SK-N-SH (cell line): ENCODE results near the gene CALN1. TPM values are rescaled to one million over a fixed set of nuclear protein-coding genes. Genes with fewer than 3 reads are reported as not detected.

Experiments used
- CTCF ChIA-PET: fragments of 300-600, 350-600 bp; formaldehyde crosslinking; extraction: SDS; loops from one replicate; lab custom pipeline; 2021; lab: Yijun Ruan, JAX
- POLR2A ChIA-PET: fragments of 350-600 bp; sonication (Branson Sonifier 250); formaldehyde crosslinking; extraction: SDS; loops from one replicate; lab custom pipeline; 2020; ENCODE audit warnings: antibody characterized with exemption, inconsistent platforms; lab: Yijun Ruan, JAX
- DNase-seq: peaks from one replicate; pipeline ENCODE4 v3.0.0; 2012
- H2AFZ ChIP-seq: fragments of 200-600 bp; sonication (generic); 2 replicates; pipeline ENCODE4 v1.8.1; 2016; ENCODE audit warnings: antibody characterized with exemption, mild to moderate bottlenecking, low read depth
- H3F3A ChIP-seq: fragments of 200-600 bp; sonication (generic); replicated peaks from 2 replicates; pipeline ENCODE3; 2016; ENCODE audit warnings: antibody characterized with exemption, mild to moderate bottlenecking; ENCODE audit not compliant: insufficient read depth
- H3K27ac ChIP-seq, 2 experiments: fragments of 200-500 bp in 1 of 2; fragments of 200-600 bp in 1 of 2; sonication (Bioruptor generic) in 1 of 2; sonication (generic), shearing (Covaris generic) in 1 of 2; 2 replicates each; pipeline versions ENCODE4 v1.5.1 to v1.6.1; 2014 to 2016; ENCODE audit warnings: low read depth in 2 of 2, inconsistent platforms in 1 of 2, low read length in 1 of 2, mild to moderate bottlenecking in 1 of 2, mixed read lengths in 1 of 2
- H3K27me3 ChIP-seq: fragments of 200-600 bp; sonication (generic), shearing (Covaris generic); 2 replicates; pipeline ENCODE4 v1.6.1; 2016; ENCODE audit warnings: mixed run types; ENCODE audit not compliant: insufficient read depth
- H3K36me3 ChIP-seq, 2 experiments: fragments of 200-500 bp in 1 of 2; fragments of 200-600 bp in 1 of 2; sonication (Bioruptor generic) in 1 of 2; sonication (generic) in 1 of 2; replicated peaks in 1 of 2; 2 replicates each; pipeline versions ENCODE3 to v1.5.1; 2014 to 2016; ENCODE audit warnings: low read length in 1 of 2, mild to moderate bottlenecking in 1 of 2; ENCODE audit not compliant: insufficient read depth in 2 of 2, control insufficient read depth in 1 of 2
- H3K4me1 ChIP-seq, 2 experiments: fragments of 200-500 bp in 1 of 2; fragments of 200-600 bp in 1 of 2; sonication (Bioruptor generic) in 1 of 2; sonication (generic), shearing (Covaris generic) in 1 of 2; 2 replicates each; pipeline versions ENCODE4 v1.5.1 to v1.6.1; 2014 to 2016; ENCODE audit warnings: low read depth in 1 of 2, low read length in 1 of 2, mixed run types in 1 of 2; ENCODE audit not compliant: insufficient read depth in 2 of 2, control insufficient read depth in 1 of 2
- H3K4me2 ChIP-seq: fragments of 200-600 bp; sonication (generic), shearing (Covaris generic); 2 replicates; pipeline ENCODE4 v1.6.1; 2017; ENCODE audit warnings: mixed run types
- H3K4me3 ChIP-seq, 2 experiments: fragments of 200-500 bp in 1 of 2; fragments of 200-600 bp in 1 of 2; sonication (Bioruptor generic) in 1 of 2; sonication (generic), shearing (Covaris generic) in 1 of 2; 2 replicates each; pipeline versions ENCODE4 v1.5.1 to v1.8.1; 2014 to 2016; ENCODE audit warnings: low read depth in 2 of 2, inconsistent platforms in 1 of 2, low read length in 1 of 2, mild to moderate bottlenecking in 1 of 2, mixed read lengths in 1 of 2, moderate library complexity in 1 of 2
- H3K79me2 ChIP-seq: fragments of 200-600 bp; sonication (generic); 2 replicates; pipeline ENCODE4 v1.8.1; 2017; ENCODE audit warnings: mild to moderate bottlenecking; ENCODE audit not compliant: insufficient read depth
- H3K9ac ChIP-seq: fragments of 200-600 bp; sonication (generic); 2 replicates; pipeline ENCODE4 v1.6.1; 2017; ENCODE audit warnings: mixed run types
- H3K9me2 ChIP-seq: fragments of 200-600 bp; sonication (generic); 2 replicates; pipeline ENCODE4 v1.6.1; 2017; ENCODE audit warnings: mixed run types
- H3K9me3 ChIP-seq: fragments of 200-600 bp; sonication (generic); 2 replicates; pipeline ENCODE4 v1.6.1; 2017; ENCODE audit warnings: mixed run types, mild to moderate bottlenecking, moderate library complexity
- H4K20me1 ChIP-seq: fragments of 200-600 bp; sonication (generic); 2 replicates; pipeline ENCODE4 v1.6.1; 2017; ENCODE audit warnings: mild to moderate bottlenecking, mixed run types; ENCODE audit not compliant: insufficient read depth
- FOXM1 ChIP-seq: IDR thresholded peaks from 2 replicates; pipeline ENCODE4 v1.4.0; 2012; ENCODE audit warnings: low read depth, mild to moderate bottlenecking
- GABPA ChIP-seq: IDR thresholded peaks from 2 replicates; pipeline ENCODE4 v1.4.0; 2012; ENCODE audit warnings: low read depth, mild to moderate bottlenecking
- GATA2 ChIP-seq: sonication (generic); formaldehyde crosslinking; IDR thresholded peaks from 2 replicates; pipeline ENCODE4 v1.5.0; 2020; ENCODE audit warnings: mild to moderate bottlenecking, missing genetic modification reagents
- MEF2A ChIP-seq: IDR thresholded peaks from 2 replicates; pipeline ENCODE4 v1.4.0; 2012; ENCODE audit warnings: low read depth, borderline replicate concordance
- NFIC ChIP-seq: IDR thresholded peaks from 2 replicates; pipeline ENCODE4 v1.4.0; 2012; ENCODE audit warnings: borderline replicate concordance
- RAD21 ChIP-seq: IDR thresholded peaks from 2 replicates; pipeline ENCODE4 v1.6.1; 2012; ENCODE audit warnings: mild to moderate bottlenecking, low read length
- RCOR1 ChIP-seq: fragments of 150-350 bp; IDR thresholded peaks from 2 replicates; pipeline ENCODE4 v1.6.1; 2017; ENCODE audit warnings: antibody characterized with exemption, low read length
- RXRA ChIP-seq: IDR thresholded peaks from 2 replicates; pipeline ENCODE4 v1.4.0; 2012; ENCODE audit warnings: low read depth, mild to moderate bottlenecking, borderline replicate concordance
- TEAD4 ChIP-seq: IDR thresholded peaks from 2 replicates; pipeline ENCODE4 v1.4.0; 2012; ENCODE audit warnings: mild to moderate bottlenecking, borderline replicate concordance; ENCODE audit not compliant: insufficient read depth
- WGBS: methylation state at CpG from one replicate; pipeline ENCODE4 v1.1.6; 2017; ENCODE audit warnings: low lambda C conversion rate; 5-methylcytosine and 5-hydroxymethylcytosine counted together
- polyA plus RNA-seq, 3 experiments: library from polyadenylated mRNA; depleted of rRNA; stranded (reverse); fragments of >200 nt; gene quantifications; 2 replicates each; pipeline ENCODE4 v1.2.3, GENCODE V29; 2012
- TF ChIP-seq, protein P1 (sequence below): fragments of 150-350 bp; IDR thresholded peaks from 2 replicates; pipeline ENCODE4 v1.6.1; 2017; ENCODE audit warnings: antibody characterized with exemption, low read length, low read depth, borderline replicate concordance
- TF ChIP-seq, protein P2 (sequence below): fragments of 150-350 bp; IDR thresholded peaks from 2 replicates; pipeline ENCODE4 v1.6.1; 2016; ENCODE audit warnings: mild to moderate bottlenecking, low read depth, low read length
- TF ChIP-seq, protein P3 (sequence below): IDR thresholded peaks from 2 replicates; pipeline ENCODE4; 2012

Gene CALN1
- polyA plus RNA-seq, 1 of the 3 experiments (the other 2 are of a cell fraction): not detected

DNA sequence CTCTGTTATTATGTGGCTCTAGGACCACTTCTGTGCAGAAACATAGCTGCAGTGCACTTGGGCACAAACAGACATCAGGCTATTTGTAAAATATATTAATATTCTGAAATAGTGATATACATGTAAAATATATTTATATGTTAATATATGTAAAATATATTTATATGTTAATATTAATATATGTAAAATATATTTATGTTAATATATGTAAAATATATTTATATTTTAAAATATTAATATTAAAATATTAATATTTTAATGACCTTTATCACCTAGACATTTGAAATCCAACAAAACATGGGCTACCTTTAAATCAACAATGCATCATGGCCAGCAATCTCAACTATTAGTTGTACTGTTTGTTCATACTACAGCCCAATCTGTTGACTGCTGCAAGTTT, 347.2 kb downstream of the CALN1 start (continued):
- TF ChIP-seq GABPA (no peak), RCOR1 (no peak), GATA2 (CRISPR knock-in tag) (no peak)

DNA sequence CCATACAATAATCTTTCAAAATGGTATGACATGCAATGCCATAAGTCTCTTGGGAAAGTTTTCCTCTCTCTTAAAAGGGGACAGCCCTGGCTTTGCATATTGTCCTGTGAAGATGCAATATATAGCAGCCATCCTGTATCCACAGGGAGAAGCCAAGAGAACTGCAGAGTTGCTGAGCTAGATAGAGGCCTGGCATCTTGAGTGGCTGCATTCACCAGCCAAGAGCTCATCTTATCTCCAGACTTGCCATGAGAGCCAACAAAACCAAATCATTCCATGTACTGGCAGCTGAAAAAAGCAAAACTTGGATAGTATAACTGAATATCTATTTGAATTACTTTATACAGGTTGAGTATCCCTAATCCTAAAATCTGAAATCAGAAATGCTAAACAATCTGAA, 348.8 kb downstream of the CALN1 start:
- POLR2A ChIA-PET: no interaction called here
- TF ChIP-seq TEAD4 (no peak), FOXM1 (no peak), MEF2A (no peak)
- TF ChIP-seq, protein P1, sequence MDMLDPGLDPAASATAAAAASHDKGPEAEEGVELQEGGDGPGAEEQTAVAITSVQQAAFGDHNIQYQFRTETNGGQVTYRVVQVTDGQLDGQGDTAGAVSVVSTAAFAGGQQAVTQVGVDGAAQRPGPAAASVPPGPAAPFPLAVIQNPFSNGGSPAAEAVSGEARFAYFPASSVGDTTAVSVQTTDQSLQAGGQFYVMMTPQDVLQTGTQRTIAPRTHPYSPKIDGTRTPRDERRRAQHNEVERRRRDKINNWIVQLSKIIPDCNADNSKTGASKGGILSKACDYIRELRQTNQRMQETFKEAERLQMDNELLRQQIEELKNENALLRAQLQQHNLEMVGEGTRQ: no peak
- TF ChIP-seq, protein P2, sequence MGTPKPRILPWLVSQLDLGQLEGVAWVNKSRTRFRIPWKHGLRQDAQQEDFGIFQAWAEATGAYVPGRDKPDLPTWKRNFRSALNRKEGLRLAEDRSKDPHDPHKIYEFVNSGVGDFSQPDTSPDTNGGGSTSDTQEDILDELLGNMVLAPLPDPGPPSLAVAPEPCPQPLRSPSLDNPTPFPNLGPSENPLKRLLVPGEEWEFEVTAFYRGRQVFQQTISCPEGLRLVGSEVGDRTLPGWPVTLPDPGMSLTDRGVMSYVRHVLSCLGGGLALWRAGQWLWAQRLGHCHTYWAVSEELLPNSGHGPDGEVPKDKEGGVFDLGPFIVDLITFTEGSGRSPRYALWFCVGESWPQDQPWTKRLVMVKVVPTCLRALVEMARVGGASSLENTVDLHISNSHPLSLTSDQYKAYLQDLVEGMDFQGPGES: no peak
- H3K4me2 ChIP-seq: no peak overlapping the region

DNA sequence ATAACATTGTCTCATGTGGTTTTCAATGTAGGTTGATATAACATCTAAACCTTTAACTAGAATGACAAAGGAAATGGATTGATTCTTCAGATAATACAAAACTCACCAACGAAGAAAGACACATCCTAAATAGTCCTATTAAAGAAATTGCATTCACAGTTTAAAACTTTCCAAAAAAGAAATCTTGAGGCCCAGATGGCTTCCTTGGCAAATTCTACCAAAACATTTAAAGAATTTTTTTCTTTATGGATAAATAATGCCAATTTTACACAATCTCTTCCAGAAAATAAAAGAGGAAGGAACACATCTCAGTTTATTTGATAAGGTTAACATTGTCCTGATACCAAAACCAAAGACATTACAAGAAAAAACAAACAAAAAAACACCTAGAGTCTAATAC, 349.5 kb downstream of the CALN1 start:
- Histone ChIP-seq H3K9ac (no peak overlapping the region), H2AFZ (no peak overlapping the region), H3K9me2 (no peaks in the 10 kb centered on the region), H3K27me3 (no peaks in the 10 kb centered on the region), H4K20me1 (no peaks in the 10 kb centered on the region), H3K4me3 (no peak overlapping the region), H3K27ac (no peak overlapping the region), H3K4me2 (no peak overlapping the region), H3K79me2 (no peaks in the 10 kb centered on the region), H3F3A (no peaks in the 10 kb centered on the region), H3K4me1 (no peaks in the 10 kb centered on the region), H3K9me3 (peaks cover 10% of the 10 kb centered on the region; the same call in 1 of the 2 replicates), H3K36me3 (no peaks in the 10 kb centered on the region)
- POLR2A ChIA-PET: no interaction called here
- WGBS: 2% methylated on average over 1 of the region's 1 CpG
- TF ChIP-seq RAD21 (no peak), NFIC (no peak), GATA2 (CRISPR knock-in tag) (no peak), RXRA (no peak)
- TF ChIP-seq, protein P2: no peak
- TF ChIP-seq, protein P3, sequence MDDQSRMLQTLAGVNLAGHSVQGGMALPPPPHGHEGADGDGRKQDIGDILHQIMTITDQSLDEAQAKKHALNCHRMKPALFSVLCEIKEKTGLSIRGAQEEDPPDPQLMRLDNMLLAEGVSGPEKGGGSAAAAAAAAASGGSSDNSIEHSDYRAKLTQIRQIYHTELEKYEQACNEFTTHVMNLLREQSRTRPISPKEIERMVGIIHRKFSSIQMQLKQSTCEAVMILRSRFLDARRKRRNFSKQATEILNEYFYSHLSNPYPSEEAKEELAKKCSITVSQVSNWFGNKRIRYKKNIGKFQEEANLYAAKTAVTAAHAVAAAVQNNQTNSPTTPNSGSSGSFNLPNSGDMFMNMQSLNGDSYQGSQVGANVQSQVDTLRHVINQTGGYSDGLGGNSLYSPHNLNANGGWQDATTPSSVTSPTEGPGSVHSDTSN: no peak
- CTCF ChIA-PET: no interaction called here
- DNase-seq: no peak

More for the DNA sequence above, 348.8 kb downstream of the CALN1 start:
- peaks cover 10% of the 10 kb centered on the region; the same call in 1 of the 2 replicates for H3K9me3 ChIP-seq
- H3F3A ChIP-seq: no peaks in the 10 kb centered on the region
- DNase-seq: no peak
- H3K79me2 ChIP-seq: no peaks in the 10 kb centered on the region
- H3K36me3 ChIP-seq: no peaks in the 10 kb centered on the region
- H3K4me1 ChIP-seq: no peaks in the 10 kb centered on the region
- H3K27me3 ChIP-seq: no peaks in the 10 kb centered on the region
- no peak overlapping the region for H3K4me3 ChIP-seq
- CTCF ChIA-PET: interaction anchor here (0.6 kb wide), 1 partner anchor 239 kb away, joined by 3 read pairs; no protein-coding TSS in a partner anchor
- H2AFZ ChIP-seq: no peak overlapping the region
- H3K27ac ChIP-seq: no peak overlapping the region
- H4K20me1 ChIP-seq: no peaks in the 10 kb centered on the region
- H3K9me2 ChIP-seq: no peaks in the 10 kb centered on the region
- H3K9ac ChIP-seq: no peak overlapping the region
